ENCODE results near the gene FAM114A1. TPM values are rescaled to one million over a fixed set of nuclear protein-coding genes. Genes with fewer than 3 reads are reported as not detected.

Gene FAM114A1
- polyA plus RNA-seq, 3 donors = 3.2 to 12.0 (median 4.1) TPM

GRCh38 chr4:38831653-38832052 lies 36.0 kb upstream of the FAM114A1 start:
- Histone ChIP-seq H3K9ac (ENCODE audit: insufficient read depth, low read length, poor library complexity, severe bottlenecking) (no peak overlapping the region), H3K27ac (ENCODE audit: low read depth in 1 of 2, low read length in 2 of 2) (no peak overlapping the region), H3K27me3 (ENCODE audit: control insufficient read depth in 2 of 2, insufficient read depth in 2 of 2, low read length in 2 of 2) (no peaks in the 10 kb centered on the region), H3K79me2 (ENCODE audit: insufficient read depth, low read length) (peaks cover 75% of the 10 kb centered on the region), H3K4me1 (ENCODE audit: control insufficient read depth in 1 of 2, insufficient read depth in 2 of 2, low read length in 2 of 2) (peaks cover 11 to 14% of the 10 kb centered on the region in 2 donors), H3K36me3 (replicated peaks in 1 of 2; ENCODE audit: control insufficient read depth in 1 of 2, insufficient read depth in 2 of 2, low read length in 2 of 2) (peaks cover 34 to 55% of the 10 kb centered on the region in 2 donors), H4K20me1 (ENCODE audit: insufficient read depth, low read length) (peaks cover 50% of the 10 kb centered on the region), H2AFZ (ENCODE audit: insufficient read depth, low read depth, low read length, poor library complexity, severe bottlenecking) (no peak overlapping the region), H3K9me3 (replicated peaks in 1 of 2; ENCODE audit: control insufficient read depth in 1 of 2, insufficient read depth in 1 of 2, low read length in 2 of 2) (peaks cover 7 to 16% of the 10 kb centered on the region in 2 donors), H3K4me3 (replicated peaks in 1 of 3; ENCODE audit: low read depth in 2 of 3, low read length in 3 of 3) (no peak overlapping the region), H3K4me2 (replicated peaks; ENCODE audit: extremely low read depth, low read length, poor library complexity, severe bottlenecking) (no peak overlapping the region)
- TF ChIP-seq CTCF (IDR thresholded peaks at IDR 0.05) = no peak
- Mint-ChIP-seq H3K4me1 (peaks cover 18% of the 10 kb centered on the region), H3K4me3 (no peak overlapping the region), H3K27ac (no peak overlapping the region), H3K36me3 (peaks cover 54 to 75% of the 10 kb centered on the region in 2 donors), H3K9me3 (peaks cover 10 to 26% (median 15%) of the 10 kb centered on the region in 7 donors), H3K27me3 (ENCODE audit: low read depth in 3 of 3) (peaks cover 0 to 2% (median 0%) of the 10 kb centered on the region in 3 donors)
- intact Hi-C loops (cut with micrococcal nuclease) = no loop called here
- DNase-seq = no peak

- H3K27me3 Mint-ChIP-seq (ENCODE audit: low read depth in 3 of 3) = peaks cover 0 to 2% (median 0%) of the 10 kb centered on the region in 3 donors
- Histone ChIP-seq H3K4me3 (replicated peaks in 1 of 3; ENCODE audit: low read depth in 2 of 3, low read length in 3 of 3) (no peak overlapping the region), H2AFZ (ENCODE audit: insufficient read depth, low read depth, low read length, poor library complexity, severe bottlenecking) (no peak overlapping the region), H3K27me3 (ENCODE audit: control insufficient read depth in 2 of 2, insufficient read depth in 2 of 2, low read length in 2 of 2) (no peaks in the 10 kb centered on the region), H3K9me3 (replicated peaks in 1 of 2; ENCODE audit: control insufficient read depth in 1 of 2, insufficient read depth in 1 of 2, low read length in 2 of 2) (peaks cover 8 to 16% of the 10 kb centered on the region in 2 donors), H4K20me1 (ENCODE audit: insufficient read depth, low read length) (peaks cover 49% of the 10 kb centered on the region), H3K36me3 (replicated peaks in 1 of 2; ENCODE audit: control insufficient read depth in 1 of 2, insufficient read depth in 2 of 2, low read length in 2 of 2) (peaks cover 29 to 49% of the 10 kb centered on the region in 2 donors), H3K79me2 (ENCODE audit: insufficient read depth, low read length) (peaks cover 75% of the 10 kb centered on the region), H3K4me1 (ENCODE audit: control insufficient read depth in 1 of 2, insufficient read depth in 2 of 2, low read length in 2 of 2) (peaks cover 11 to 14% of the 10 kb centered on the region in 2 donors), H3K27ac (ENCODE audit: low read depth in 1 of 2, low read length in 2 of 2) (peak overlapping the region; percentile 7 to 16), H3K9ac (ENCODE audit: insufficient read depth, low read length, poor library complexity, severe bottlenecking) (no peak overlapping the region), H3K4me2 (replicated peaks; ENCODE audit: extremely low read depth, low read length, poor library complexity, severe bottlenecking) (no peak overlapping the region)
- peak overlapping the region in 3 of 7 donors; percentile 31 to 67 (median 41) for H3K27ac Mint-ChIP-seq
- peak overlapping the region in 1 of 2 donors; percentile 36 for H3K4me3 Mint-ChIP-seq
- peaks cover 18% of the 10 kb centered on the region for H3K4me1 Mint-ChIP-seq
- peak in 1 of 3 donors; percentile 16 for DNase-seq
- no peak for TF ChIP-seq CTCF (IDR thresholded peaks at IDR 0.05)
- peaks cover 10 to 29% (median 18%) of the 10 kb centered on the region in 7 donors for H3K9me3 Mint-ChIP-seq
- intact Hi-C loops (cut with micrococcal nuclease) = no loop called here
- 100% methylated on average over 1 of the region's 1 CpG for WGBS (ENCODE audit: insufficient coverage)
- H3K36me3 Mint-ChIP-seq = peaks cover 53 to 75% of the 10 kb centered on the region in 2 donors
Observed at GRCh38 chr4:38832206-38832605, 35.4 kb upstream of the FAM114A1 start.
